ENCODE data around the gene FBXL20.

- TF ChIP-seq CTCF (IDR thresholded peaks at IDR 0.05 in 2 of 3, conservative IDR thresholded peaks at IDR 0.05 in 1 of 3; ENCODE audit: control insufficient read depth in 2 of 3, extremely low read depth in 1 of 3, insufficient read depth in 1 of 3, low read depth in 3 of 3, low read length in 3 of 3) (no peak), POLR2A (IDR thresholded peaks at IDR 0.05; ENCODE audit: low read depth, low read length) (no peak), POLR2AphosphoS5 (IDR thresholded peaks at IDR 0.05; ENCODE audit: low read length) (no peak), FOXM1 (IDR thresholded peaks at IDR 0.05; ENCODE audit: low read depth, low read length) (no peak)
Measured at GRCh38 chr17:39221572-39221971, 179.9 kb downstream of the FBXL20 start.

Data from GM12878 (cell line).